Spleen (tissue), 7 donors: ENCODE data around the gene PXMP2.

Source experiments
- POLR2A ChIP-seq, 3 donors: fragments of 450-650 bp; IDR thresholded peaks; one replicate each; pipeline ENCODE4 v1.5.1; 2017; ENCODE audit warnings: antibody characterized with exemption in 3 of 3, mild to moderate bottlenecking in 1 of 3
- POLR2AphosphoS5 ChIP-seq, 3 donors: sonication (generic); formaldehyde crosslinking; IDR thresholded peaks; one replicate each; pipeline ENCODE4 v1.5.1; 2017; ENCODE audit warnings: antibody characterized with exemption in 3 of 3
- TF ChIP-seq, protein P1 (sequence below), 11 experiments: fragments of 200-600 bp in 7 of 11; fragments of 450-650 bp in 4 of 11; sonication (generic) in 4 of 11; IDR thresholded peaks in 8 of 11; conservative IDR thresholded peaks in 3 of 11; 1 replicate in 7 of 11; 2 replicates in 4 of 11; pipeline versions ENCODE4 v1.4.0 to v1.8.0; 2016 to 2021; ENCODE audit warnings: antibody characterized with exemption in 11 of 11, inconsistent platforms in 4 of 11, mild to moderate bottlenecking in 1 of 11
- donor health status: DM: no; HTN: no; CAD: no; lungs with moderate emphysema.
- donor health status: DM: no; HTN: no; CAD: no.
- donor health status: DM: no; HTN: no; CAD: no.

GRCh38 chr12:132689227-132689626, 1.8 kb downstream of the PXMP2 start:
- TF ChIP-seq, protein P1, sequence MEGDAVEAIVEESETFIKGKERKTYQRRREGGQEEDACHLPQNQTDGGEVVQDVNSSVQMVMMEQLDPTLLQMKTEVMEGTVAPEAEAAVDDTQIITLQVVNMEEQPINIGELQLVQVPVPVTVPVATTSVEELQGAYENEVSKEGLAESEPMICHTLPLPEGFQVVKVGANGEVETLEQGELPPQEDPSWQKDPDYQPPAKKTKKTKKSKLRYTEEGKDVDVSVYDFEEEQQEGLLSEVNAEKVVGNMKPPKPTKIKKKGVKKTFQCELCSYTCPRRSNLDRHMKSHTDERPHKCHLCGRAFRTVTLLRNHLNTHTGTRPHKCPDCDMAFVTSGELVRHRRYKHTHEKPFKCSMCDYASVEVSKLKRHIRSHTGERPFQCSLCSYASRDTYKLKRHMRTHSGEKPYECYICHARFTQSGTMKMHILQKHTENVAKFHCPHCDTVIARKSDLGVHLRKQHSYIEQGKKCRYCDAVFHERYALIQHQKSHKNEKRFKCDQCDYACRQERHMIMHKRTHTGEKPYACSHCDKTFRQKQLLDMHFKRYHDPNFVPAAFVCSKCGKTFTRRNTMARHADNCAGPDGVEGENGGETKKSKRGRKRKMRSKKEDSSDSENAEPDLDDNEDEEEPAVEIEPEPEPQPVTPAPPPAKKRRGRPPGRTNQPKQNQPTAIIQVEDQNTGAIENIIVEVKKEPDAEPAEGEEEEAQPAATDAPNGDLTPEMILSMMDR (IDR thresholded peaks at IDR 0.05 in 8 of 11, conservative IDR thresholded peaks at IDR 0.05 in 3 of 11): no peak
- no peak for TF ChIP-seq POLR2A (IDR thresholded peaks at IDR 0.05)
- TF ChIP-seq POLR2AphosphoS5 (IDR thresholded peaks at IDR 0.05): no peak
